IMR-90 (cell line): ENCODE data around the gene MEF2A. TPM values are rescaled to one million over a fixed set of nuclear protein-coding genes. Genes with fewer than 3 reads are reported as not detected.

ENCODE experiments used
- ATAC-seq: fragments of 200-7000 bp; cut with Tn5 transposase; 2 replicates; pipeline ENCODE4 v1.9.1; 2020; ENCODE audit warnings: low read depth, mild to moderate bottlenecking, moderate library complexity
- BruUV-seq: library from RNA; stranded (reverse); fragments of 400-500 nt; replicated peaks from 2 replicates; lab custom pipeline; 2021; lab: Mats Ljungman, UMichigan
- CTCF ChIA-PET: fragments of 300-600 bp; formaldehyde crosslinking; extraction: SDS; loops from one replicate; lab custom pipeline; 2021; ENCODE audit warnings: antibody characterized with exemption; lab: Yijun Ruan, JAX
- POLR2A ChIA-PET: fragments of 300-600 bp; sonication (Branson Sonifier 250); formaldehyde crosslinking; loops from one replicate; lab custom pipeline; 2022; ENCODE audit warnings: antibody characterized with exemption; ENCODE audit not compliant: unreplicated experiment; lab: Charles Lee
- DNase-seq: peaks from one replicate; pipeline ENCODE4 v3.0.0; 2013
- H2AFZ ChIP-seq: replicated peaks from 2 replicates; pipeline ENCODE3; 2013; ENCODE audit warnings: low read length, mild to moderate bottlenecking; ENCODE audit not compliant: poor library complexity
- H2AK5ac ChIP-seq: 2 replicates; pipeline ENCODE4 v1.6.1; 2013; ENCODE audit warnings: low read depth, low read length, inconsistent platforms
- H2AK9ac ChIP-seq: replicated peaks from 2 replicates; pipeline ENCODE3; 2013; ENCODE audit warnings: mild to moderate bottlenecking, low read depth, low read length, moderate library complexity; ENCODE audit not compliant: poor library complexity
- H2BK120ac ChIP-seq: 2 replicates; pipeline ENCODE4 v1.6.1; 2013; ENCODE audit warnings: low read depth, low read length, inconsistent platforms
- H2BK15ac ChIP-seq: 3 replicates; pipeline ENCODE4 v1.6.1; 2013; ENCODE audit warnings: low read depth, low read length, inconsistent platforms
- H2BK20ac ChIP-seq: 2 replicates; pipeline ENCODE4 v1.6.1; 2013; ENCODE audit warnings: low read depth, mild to moderate bottlenecking, inconsistent platforms, low read length, moderate library complexity
- H2BK5ac ChIP-seq: 2 replicates; pipeline ENCODE4 v1.6.1; 2013; ENCODE audit warnings: mild to moderate bottlenecking, low read depth, low read length, inconsistent platforms; ENCODE audit not compliant: poor library complexity, severe bottlenecking
- H3K14ac ChIP-seq: replicated peaks from 2 replicates; pipeline ENCODE4 v1.6.1; 2013; ENCODE audit warnings: low read depth, low read length, inconsistent platforms
- H3K18ac ChIP-seq: 2 replicates; pipeline ENCODE4 v1.6.1; 2013; ENCODE audit warnings: low read depth, low read length, control low read depth
- H3K23ac ChIP-seq: 2 replicates; pipeline ENCODE4 v1.6.1; 2013; ENCODE audit warnings: low read depth, low read length, inconsistent platforms
- H3K27ac ChIP-seq: 2 replicates; pipeline ENCODE4 v1.5.1; 2013; ENCODE audit warnings: mild to moderate bottlenecking, control low read depth, low read length; ENCODE audit not compliant: insufficient read depth
- H3K27me3 ChIP-seq: 2 replicates; pipeline ENCODE4 v1.6.1; 2013; ENCODE audit warnings: low read length; ENCODE audit not compliant: control insufficient read depth, insufficient read depth
- H3K36me3 ChIP-seq: 2 replicates; pipeline ENCODE4 v1.6.1; 2013; ENCODE audit warnings: low read length, mixed read lengths; ENCODE audit not compliant: control insufficient read depth, insufficient read depth
- H3K4ac ChIP-seq: 2 replicates; pipeline ENCODE4 v1.6.1; 2013; ENCODE audit warnings: low read depth, low read length, inconsistent platforms
- H3K4me1 ChIP-seq: 2 replicates; pipeline ENCODE4 v1.6.1; 2013; ENCODE audit warnings: low read length, mixed read lengths; ENCODE audit not compliant: control insufficient read depth, insufficient read depth
- H3K4me2 ChIP-seq: 2 replicates; pipeline ENCODE4 v1.6.1; 2013; ENCODE audit warnings: low read depth, mild to moderate bottlenecking, control low read depth, low read length, moderate library complexity
- H3K4me3 ChIP-seq: 2 replicates; pipeline ENCODE4 v1.5.1; 2013; ENCODE audit warnings: low read depth, mild to moderate bottlenecking, control low read depth, low read length, moderate library complexity; ENCODE audit not compliant: insufficient read depth
- H3K56ac ChIP-seq: 2 replicates; pipeline ENCODE4 v1.6.1; 2013; ENCODE audit warnings: low read length, inconsistent platforms; ENCODE audit not compliant: insufficient read depth; ENCODE audit errors: extremely low read depth
- H3K79me1 ChIP-seq, 2 experiments: 2 replicates each; pipeline ENCODE4 v1.6.1; 2013; ENCODE audit warnings: low read length in 2 of 2, inconsistent platforms in 1 of 2, low read depth in 1 of 2
- H3K9ac ChIP-seq: 2 replicates; pipeline ENCODE4 v1.6.1; 2013; ENCODE audit warnings: low read depth, low read length, control low read depth
- H3K9me1 ChIP-seq: 2 replicates; pipeline ENCODE4 v1.6.1; 2013; ENCODE audit warnings: low read length, inconsistent platforms; ENCODE audit not compliant: insufficient read depth
- H3K9me3 ChIP-seq: 2 replicates; pipeline ENCODE4 v1.6.1; 2013; ENCODE audit warnings: low read length; ENCODE audit not compliant: control insufficient read depth, insufficient read depth
- H4K20me1 ChIP-seq: 2 replicates; pipeline ENCODE4 v1.6.1; 2013; ENCODE audit warnings: low read length, inconsistent platforms; ENCODE audit not compliant: insufficient read depth
- H4K5ac ChIP-seq: 2 replicates; pipeline ENCODE4 v1.6.1; 2013; ENCODE audit warnings: mild to moderate bottlenecking, low read depth, low read length, control low read depth
- H4K8ac ChIP-seq, 2 experiments: 2 replicates each; pipeline ENCODE4 v1.6.1; 2013; ENCODE audit warnings: low read depth in 2 of 2, low read length in 2 of 2, control low read depth in 1 of 2, inconsistent platforms in 1 of 2
- H4K91ac ChIP-seq: 2 replicates; pipeline ENCODE4 v1.6.1; 2013; ENCODE audit warnings: low read depth, low read length, inconsistent platforms; ENCODE audit not compliant: insufficient read depth
- CHD1 ChIP-seq: IDR thresholded peaks from 2 replicates; pipeline ENCODE4 v1.6.1; 2012; ENCODE audit warnings: low read depth, low read length, improper control_type of control experiment
- MAZ ChIP-seq: IDR thresholded peaks from 2 replicates; pipeline ENCODE4 v1.6.1; 2012; ENCODE audit warnings: low read depth, mild to moderate bottlenecking, low read length, improper control_type of control experiment, moderate library complexity, borderline replicate concordance
- NFE2L2 ChIP-seq: fragments of 150-350 bp; IDR thresholded peaks from 2 replicates; pipeline ENCODE4 v1.6.1; 2016; ENCODE audit warnings: low read depth, mild to moderate bottlenecking, low read length
- SMC3 ChIP-seq: fragments of 150-350 bp; IDR thresholded peaks from 2 replicates; pipeline ENCODE4 v1.6.1; 2016; ENCODE audit warnings: low read depth, mild to moderate bottlenecking, antibody characterized with exemption, low read length, moderate library complexity
- WGBS, 2 experiments: methylation state at CpG; one replicate each; pipeline versions ENCODE4 v1.1.5 to v1.1.7; 2013; ENCODE audit warnings: missing lambda C conversion rate in 2 of 2; ENCODE audit not compliant: insufficient read length in 1 of 2; ENCODE audit errors: extremely low coverage in 2 of 2; 5-methylcytosine and 5-hydroxymethylcytosine counted together
- dilution Hi-C: fragments of 300-500 bp; cut with HindIII; formaldehyde crosslinking; loops from one replicate; pipeline ENCODE4 v1.14.3; 2018; ENCODE audit warnings: low sequenced_read_pairs; ENCODE audit not compliant: unreplicated experiment
- in situ Hi-C: fragments of 300-500 bp; cut with MboI; formaldehyde crosslinking; loops from 3 replicates; pipeline ENCODE4 v1.14.3; 2019; ENCODE audit warnings: low sequenced_read_pairs, inconsistent platforms, mixed read lengths
- intact Hi-C: fragments of 100-400 bp; cut with micrococcal nuclease; formaldehyde crosslinking; loops from 2 replicates; pipeline ENCODE4 v1.10.0; 2022
- polyA plus RNA-seq, 3 experiments: library from polyadenylated mRNA; depleted of rRNA; stranded (reverse); fragments of >200 nt; gene quantifications; 2 replicates each; pipeline ENCODE4 v1.2.3, GENCODE V29; 2012; ENCODE audit warnings: low replicate concordance in 1 of 3
- total RNA-seq: library from RNA; depleted of rRNA; stranded (reverse); fragments of >200 nt; gene quantifications from 2 replicates; pipeline ENCODE4 v1.2.3, GENCODE V29; 2012
- TF ChIP-seq, protein P1 (sequence below): fragments of 150-350 bp; IDR thresholded peaks from 2 replicates; pipeline ENCODE4 v1.6.1; 2016; ENCODE audit warnings: low read depth, mild to moderate bottlenecking, low read length, moderate library complexity, borderline replicate concordance
- TF ChIP-seq, protein P2 (sequence below): fragments of 150-350 bp; IDR thresholded peaks from 2 replicates; pipeline ENCODE4 v1.6.1; 2017; ENCODE audit warnings: mild to moderate bottlenecking, antibody characterized with exemption, low read length, low read depth

The MEF2A gene
- total and polyA plus RNA-seq, 2 of the 4 experiments (the other 2 are of a cell fraction): 16.1 to 16.7 TPM

DNA sequence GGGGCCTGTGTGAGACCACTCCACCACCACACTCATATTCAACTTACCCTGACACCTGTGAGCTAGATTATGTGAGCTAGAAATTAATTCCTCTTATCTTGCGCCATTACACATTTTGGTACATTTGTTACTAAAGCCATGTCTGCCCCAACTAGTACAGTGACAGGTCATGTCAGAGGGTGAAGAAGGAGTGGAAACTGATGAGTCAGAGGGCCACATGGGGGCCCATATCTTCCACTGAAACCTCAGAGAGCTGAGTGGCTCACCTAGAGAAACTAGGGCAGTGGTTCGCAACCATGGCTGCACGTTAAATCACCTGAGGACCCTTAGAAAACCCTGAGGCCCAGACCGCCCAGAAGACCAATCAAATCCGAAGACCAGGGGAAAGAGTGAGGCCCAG, 15.7 kb upstream of the MEF2A start:
- Histone ChIP-seq H3K4ac (no peak overlapping the region), H3K27ac (no peak overlapping the region), H3K79me1 (no peaks in the 10 kb centered on the region), H2BK5ac (no peak overlapping the region), H2BK120ac (no peak overlapping the region), H2AK5ac (no peak overlapping the region), H3K14ac (no peak overlapping the region), H3K36me3 (no peaks in the 10 kb centered on the region), H4K5ac (no peak overlapping the region), H4K91ac (no peak overlapping the region), H4K20me1 (no peaks in the 10 kb centered on the region), H3K9me1 (no peaks in the 10 kb centered on the region; the same call in 1 of the 2 replicates), H3K4me3 (no peak overlapping the region), H3K4me2 (no peak overlapping the region), H3K27me3 (peaks cover 4% of the 10 kb centered on the region; the same call in 1 of the 2 replicates), H4K8ac (no peak overlapping the region), H2AK9ac (no peak overlapping the region), H2AFZ (no peak overlapping the region), H3K23ac (no peak overlapping the region), H3K4me1 (no peaks in the 10 kb centered on the region), H3K18ac (no peak overlapping the region), H2BK15ac (no peak overlapping the region), H3K56ac (no peak overlapping the region), H3K9me3 (no peaks in the 10 kb centered on the region), H2BK20ac (no peak overlapping the region), H3K9ac (no peak overlapping the region)
- intact Hi-C loops: no loop called here
- in situ Hi-C loops: no loop called here
- ChIA-PET POLR2A (no interaction called here), CTCF (no interaction called here)
- no peak for ATAC-seq
- BruUV-seq: no TSS peak
- no peak for DNase-seq
- 82% methylated on average over 4 of the region's 5 CpGs; no CpG with 5 or more reads in 1 of the 2 experiments for WGBS, 2 experiments
- TF ChIP-seq, protein P1, sequence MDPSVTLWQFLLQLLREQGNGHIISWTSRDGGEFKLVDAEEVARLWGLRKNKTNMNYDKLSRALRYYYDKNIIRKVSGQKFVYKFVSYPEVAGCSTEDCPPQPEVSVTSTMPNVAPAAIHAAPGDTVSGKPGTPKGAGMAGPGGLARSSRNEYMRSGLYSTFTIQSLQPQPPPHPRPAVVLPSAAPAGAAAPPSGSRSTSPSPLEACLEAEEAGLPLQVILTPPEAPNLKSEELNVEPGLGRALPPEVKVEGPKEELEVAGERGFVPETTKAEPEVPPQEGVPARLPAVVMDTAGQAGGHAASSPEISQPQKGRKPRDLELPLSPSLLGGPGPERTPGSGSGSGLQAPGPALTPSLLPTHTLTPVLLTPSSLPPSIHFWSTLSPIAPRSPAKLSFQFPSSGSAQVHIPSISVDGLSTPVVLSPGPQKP: no peak
- TF ChIP-seq SMC3: no peak
- TF ChIP-seq CHD1: no peak
- no peak for TF ChIP-seq NFE2L2
- TF ChIP-seq MAZ: no peak
- TF ChIP-seq, protein P2, sequence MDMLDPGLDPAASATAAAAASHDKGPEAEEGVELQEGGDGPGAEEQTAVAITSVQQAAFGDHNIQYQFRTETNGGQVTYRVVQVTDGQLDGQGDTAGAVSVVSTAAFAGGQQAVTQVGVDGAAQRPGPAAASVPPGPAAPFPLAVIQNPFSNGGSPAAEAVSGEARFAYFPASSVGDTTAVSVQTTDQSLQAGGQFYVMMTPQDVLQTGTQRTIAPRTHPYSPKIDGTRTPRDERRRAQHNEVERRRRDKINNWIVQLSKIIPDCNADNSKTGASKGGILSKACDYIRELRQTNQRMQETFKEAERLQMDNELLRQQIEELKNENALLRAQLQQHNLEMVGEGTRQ: no peak
- dilution Hi-C loops: no loop called here
